ENCODE data around the gene AMER2. TPM values are rescaled to one million over a fixed set of nuclear protein-coding genes. Genes with fewer than 3 reads are reported as not detected.

The AMER2 gene
- total RNA-seq, 1 donor from 2014 or later = not detected

DNA sequence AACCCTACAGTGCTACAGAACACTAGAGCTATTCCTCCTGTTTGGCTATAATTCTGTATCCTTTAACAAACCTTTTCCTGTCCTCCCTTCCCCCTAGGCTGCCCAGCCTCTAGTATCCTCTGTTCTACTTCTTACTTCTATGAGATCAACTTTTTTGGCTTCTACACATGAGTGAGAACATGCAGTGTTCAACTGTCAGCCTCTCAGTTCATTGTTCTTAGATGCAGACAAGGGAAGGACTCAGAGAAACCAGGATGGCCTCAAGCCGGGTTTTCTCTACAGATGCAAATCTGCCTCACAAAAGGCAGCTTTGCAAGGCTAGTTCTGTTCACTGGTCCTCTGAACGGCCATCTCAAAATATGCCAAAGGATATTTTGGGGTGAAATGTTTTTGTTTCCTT is 18.4 kb downstream of the AMER2 start:
- no peak for DNase-seq (ENCODE audit: low read depth)

DNA sequence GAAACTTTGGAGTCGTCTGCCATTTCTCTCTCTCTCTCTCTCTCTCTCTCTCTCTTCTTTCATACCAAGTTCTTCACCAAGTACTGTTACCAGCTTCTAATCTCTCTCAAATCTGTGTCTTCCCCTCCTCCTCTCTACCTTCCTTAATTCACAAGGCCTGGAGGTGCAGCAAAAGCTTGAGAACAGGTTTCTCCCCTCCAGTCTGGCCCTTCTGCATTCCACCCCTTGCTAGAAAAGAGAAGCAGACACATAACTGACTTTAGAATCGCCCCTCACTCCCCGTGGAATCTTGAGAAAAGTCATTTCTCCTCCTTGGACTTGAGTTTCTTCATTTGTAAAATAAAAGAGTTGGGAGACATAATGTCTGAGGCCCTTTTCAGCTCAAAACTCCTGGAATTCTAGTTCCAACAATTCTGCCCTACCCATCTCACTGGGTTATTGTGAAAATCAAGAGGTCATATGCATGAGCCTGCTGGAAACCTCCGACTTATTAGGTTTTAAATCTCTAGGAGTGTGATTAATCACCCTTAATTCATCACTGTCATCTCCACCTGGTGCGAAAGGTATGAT is 20.4 kb downstream of the AMER2 start:
- DNase-seq (ENCODE audit: low read depth) = no peak

DNA sequence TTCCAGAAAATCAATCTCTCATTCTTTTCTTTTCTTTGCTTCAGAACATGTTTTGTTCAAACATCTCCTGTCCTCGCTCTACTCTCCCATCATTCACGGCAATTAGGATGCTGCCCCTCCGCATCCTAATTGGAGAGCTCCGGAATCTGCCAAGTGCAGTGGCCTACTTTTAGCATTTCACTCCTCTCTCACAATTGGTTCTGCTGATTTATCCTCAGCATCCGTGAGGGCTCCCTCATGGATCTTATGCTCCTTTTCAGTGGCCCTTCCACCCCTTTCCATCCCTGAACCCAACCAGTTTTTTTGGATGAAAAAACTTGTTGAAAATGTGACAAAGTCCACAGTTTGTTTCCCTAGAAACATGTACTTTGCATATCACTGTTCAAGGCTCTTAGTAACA is 22.4 kb downstream of the AMER2 start:
- no peak for DNase-seq (ENCODE audit: low read depth)

DNA sequence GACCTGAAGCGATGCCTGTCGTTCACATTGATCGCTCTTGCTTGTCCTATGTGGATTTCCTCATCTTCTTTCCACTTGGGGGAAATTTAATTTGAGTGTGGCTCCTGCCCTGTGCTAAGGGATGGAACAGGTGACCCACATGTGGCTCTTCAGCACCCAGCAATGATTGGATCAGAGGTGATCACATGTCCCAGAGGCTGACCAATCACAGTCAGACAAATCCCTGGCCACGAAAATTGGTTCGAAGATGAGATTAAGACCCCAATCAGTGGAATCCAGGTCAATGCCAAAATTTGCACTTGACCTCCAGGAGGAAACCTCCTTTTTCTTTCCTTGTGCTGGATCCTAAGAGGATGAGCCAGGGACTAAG is 23.7 kb downstream of the AMER2 start:
- DNase-seq (ENCODE audit: low read depth) = no peak

DNA sequence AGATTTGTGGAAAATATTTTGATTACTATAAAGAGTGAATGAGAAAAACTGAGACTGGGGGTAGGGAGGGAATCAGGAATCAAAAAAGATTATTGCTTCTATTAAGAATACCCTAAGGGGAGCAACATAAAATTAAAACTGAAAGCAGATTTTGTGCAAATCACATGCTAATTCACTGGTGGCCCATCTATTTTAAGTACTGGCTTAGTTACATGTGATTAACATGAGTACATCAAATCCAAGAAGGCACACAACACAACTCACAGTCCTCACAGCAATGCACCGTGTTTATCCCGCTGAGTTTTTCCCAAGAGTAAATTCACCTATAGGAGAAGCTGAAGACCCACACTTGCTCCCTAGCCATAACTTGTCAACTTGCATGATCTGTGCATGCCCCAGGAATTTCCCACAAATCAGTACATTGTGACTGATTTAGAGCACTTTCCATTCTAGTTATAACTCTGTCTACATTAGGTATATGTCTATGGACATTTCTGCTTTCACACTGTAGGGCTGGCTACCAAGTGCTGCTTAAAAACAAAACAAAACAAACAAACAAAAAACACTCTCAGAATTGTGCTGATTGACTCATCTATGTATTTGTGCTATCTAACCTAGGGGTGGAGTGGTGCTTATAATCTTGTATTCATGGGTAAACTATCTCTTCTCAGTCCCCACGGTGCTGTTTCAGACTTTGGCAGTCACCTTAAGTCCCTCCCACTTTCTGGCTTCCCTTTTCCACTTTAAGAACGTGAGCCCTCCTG is 24.3 kb downstream of the AMER2 start:
- DNase-seq (ENCODE audit: low read depth) = no peak

DNA sequence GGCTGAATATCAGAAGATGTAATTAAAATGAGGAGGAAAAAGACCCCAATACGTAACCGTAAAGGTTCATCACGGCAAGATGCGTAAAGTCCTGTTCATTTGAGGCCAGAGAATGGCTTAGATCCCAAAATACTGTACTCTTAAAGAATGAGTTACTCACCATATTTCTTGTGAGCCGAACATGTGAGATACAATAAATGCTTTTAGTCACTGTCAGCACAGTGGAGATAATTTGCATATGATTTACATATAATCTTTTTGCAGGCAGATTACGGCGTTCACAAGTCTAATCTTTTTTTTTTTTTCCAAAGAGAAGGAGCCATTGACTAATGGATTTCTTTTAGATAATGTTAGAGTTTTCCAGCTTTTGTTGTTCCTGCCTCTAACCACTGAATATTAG is 28.4 kb downstream of the AMER2 start:
- no peak for DNase-seq (ENCODE audit: low read depth)

DNA sequence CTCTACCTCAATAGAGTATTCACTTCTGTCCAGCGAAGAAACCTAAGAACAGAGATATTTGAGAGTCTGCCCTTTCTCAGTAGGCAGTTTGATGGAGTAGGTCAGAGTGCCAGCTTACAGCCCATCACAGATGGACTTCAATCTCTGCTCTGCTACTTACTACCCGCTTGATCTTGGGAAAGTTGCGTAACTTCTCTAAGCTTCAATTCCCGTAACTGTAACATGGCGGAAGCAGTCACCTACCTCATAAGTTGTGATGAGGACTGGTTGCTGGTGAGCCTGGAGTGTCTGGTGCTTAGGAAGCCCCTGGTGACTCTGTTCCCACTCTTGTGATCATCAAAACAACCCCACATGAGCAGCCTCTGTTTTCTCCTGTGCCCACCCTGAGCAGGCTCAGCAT is 31.0 kb downstream of the AMER2 start:
- DNase-seq (ENCODE audit: low read depth) = no peak

DNA sequence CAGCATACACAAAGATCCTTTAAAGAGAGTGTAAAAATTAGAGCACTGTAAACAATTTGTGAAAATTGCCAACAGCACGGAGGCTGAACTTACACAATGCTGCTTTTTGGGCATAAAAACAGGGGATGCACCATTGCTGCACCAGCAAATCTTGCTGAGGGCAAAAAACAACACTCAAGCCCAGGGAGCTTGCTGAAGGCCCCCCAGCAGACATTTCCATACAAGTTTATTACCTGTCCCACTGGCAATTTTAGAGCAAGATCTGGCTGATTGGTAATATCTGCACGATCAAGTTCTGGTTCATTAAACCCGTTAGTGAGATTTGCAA is 34.3 kb downstream of the AMER2 start:
- DNase-seq (ENCODE audit: low read depth) = no peak

DNA sequence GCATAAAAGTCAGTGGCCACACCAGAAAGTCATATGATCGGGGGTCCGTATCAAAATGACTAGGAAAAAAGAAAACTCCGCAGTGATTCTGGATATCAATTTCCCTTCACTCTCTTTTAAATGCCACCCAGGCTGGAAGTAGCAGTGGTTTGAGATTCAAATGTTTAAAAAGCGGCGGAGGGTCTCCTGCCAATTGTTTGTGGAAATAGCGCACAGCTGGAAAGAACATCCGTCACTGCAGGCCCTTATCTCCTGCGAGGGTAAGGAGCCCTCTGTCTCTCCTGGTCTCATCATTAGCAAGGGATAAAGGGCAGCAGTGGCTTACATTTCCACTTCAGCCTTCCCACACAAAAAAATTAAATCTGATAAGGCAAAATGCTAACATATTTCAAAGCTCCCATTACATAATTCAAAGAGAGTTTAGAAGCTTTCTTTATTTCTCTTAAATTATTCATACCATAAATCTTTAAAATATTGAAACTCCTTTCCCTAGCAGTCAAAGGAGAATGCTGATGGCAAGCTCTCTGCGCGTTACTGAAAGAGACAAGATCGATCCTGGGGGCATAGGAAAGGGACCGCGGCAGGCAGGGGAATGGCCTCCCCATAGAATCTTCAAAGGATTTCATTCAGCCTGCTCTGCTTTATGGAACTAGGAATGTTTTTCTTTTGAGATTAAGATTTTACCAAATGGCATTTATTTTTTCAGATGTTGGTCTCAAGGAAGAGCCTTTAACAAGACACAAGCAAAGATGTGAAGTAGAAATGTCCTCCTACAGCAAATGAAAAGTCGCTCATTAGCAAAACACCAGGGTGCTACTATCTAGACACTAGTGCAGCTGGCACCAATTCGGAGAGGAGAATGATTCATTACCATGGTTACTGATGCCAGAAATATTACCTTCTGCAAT is 35.0 kb downstream of the AMER2 start:
- no peak for DNase-seq (ENCODE audit: low read depth)

DNA sequence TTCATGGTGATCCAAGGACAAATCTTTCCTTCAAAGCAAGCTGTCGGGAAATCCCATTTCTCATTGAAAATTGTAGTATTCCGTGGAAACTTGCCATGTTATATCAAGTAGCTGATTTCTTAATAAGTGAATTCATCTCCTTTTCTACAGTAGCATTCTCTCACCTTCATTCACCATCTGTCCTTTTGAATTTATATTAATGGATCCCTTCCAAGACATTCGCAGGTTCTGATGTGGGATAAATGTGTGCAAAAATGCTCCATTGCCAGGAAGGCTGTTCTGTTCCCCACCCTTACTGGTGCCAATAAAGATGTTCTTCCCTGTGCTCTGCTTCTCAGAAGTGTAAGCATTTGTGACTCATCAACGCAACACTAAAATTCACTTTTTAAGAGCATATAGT is 36.2 kb downstream of the AMER2 start:
- no peak for DNase-seq (ENCODE audit: low read depth)

DNA sequence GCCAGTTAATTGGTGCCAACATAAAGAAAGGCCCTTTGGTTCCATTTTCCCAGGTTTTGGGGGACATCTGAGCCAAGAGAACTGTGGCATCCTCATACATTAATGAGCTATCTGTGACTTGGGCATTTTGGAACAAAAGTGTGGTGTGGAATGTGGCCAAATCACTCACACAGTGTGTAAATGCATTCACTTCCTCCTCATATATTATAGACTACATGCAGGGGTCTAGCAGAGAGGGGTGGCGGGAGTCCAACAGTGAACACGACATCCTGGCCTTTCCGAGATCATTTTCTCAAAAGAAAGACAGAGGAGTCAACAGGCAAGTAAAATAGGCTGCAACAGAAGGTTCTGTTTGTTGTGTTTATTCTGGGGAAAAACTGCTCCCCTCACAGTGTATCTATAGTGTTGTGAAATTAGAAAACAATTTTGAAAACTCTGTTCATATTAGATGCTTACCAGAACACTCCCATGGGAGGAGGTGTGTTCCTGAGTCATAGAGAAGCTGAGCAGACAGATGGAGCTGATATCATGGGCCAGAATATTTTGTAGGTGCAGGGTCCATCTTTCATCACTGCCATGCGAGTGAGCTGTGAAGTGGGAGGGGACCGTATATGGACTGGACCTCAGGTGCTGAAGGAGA is 39.2 kb downstream of the AMER2 start:
- DNase-seq (ENCODE audit: low read depth) = no peak

DNA sequence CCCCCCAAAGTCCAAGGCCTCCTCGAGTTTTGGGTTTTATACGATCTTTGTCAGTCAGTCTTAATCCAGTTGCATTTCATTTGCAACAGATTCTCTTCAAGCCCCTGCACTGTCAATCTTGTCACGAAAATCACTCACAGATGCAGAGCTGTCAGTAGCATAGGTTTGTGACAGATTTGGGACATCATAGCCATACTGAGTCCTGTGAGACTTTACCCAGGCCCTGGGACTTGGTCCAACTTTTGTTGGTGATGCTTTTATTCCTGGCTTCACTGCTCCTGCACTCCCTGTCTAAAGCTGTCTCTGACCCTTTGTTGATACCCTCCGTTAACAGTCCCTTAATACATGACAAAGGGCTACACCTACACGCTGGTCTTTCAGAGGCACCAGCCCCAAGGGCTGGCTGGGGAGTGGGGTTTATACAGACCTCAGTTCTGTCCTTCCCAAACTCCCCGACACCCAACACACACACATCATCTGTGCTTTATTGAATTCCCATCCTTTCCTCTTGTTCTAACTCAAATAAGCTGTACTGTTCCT is 40.1 kb downstream of the AMER2 start:
- DNase-seq (ENCODE audit: low read depth) = no peak

DNA sequence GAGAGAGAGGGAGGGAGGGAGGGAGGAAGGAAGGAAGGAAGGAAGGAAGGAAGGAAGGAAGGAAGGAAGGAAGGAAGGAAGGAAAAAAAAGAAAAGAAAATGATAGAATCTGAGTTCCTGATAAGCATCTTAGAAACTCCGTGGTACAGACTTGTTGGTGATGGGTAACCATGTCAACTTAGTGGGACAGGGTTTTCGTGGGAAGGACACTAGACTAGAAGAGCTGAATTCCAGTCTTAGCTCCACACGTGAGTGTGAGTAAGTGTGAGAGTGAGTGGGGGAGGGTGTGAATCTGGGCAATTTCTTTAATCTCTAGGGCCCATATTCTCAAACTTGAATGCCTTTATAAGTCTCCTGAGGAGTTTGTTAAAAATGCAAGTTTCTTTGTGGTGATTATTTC is 41.1 kb downstream of the AMER2 start:
- no peak for DNase-seq (ENCODE audit: low read depth)

DNA sequence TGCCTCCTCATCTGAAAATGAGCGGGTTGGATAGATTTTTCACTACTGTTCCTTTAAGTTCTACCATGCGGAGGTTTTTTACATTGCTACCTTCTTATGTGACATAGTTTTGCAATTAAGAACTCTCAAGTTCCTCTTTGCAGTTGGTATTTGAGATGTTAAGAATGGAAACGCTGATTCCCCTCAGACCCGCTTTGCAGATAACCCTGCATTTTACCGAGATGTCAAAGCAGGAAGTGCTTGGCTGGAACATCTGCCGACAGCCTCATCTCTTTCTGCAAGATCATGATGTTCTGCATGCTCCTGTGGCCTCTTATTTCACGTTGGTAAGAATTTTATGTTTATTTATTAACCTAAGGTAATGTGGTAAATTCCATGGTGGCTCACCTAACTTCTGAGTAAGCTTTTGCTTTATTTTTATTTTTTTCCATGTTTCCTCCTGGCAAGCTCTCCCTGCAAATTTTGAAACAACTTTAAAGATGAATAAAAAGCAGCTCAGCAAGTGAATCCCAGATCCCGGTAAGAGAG is 53.6 kb downstream of the AMER2 start:
- no peak for DNase-seq (ENCODE audit: low read depth)

DNA sequence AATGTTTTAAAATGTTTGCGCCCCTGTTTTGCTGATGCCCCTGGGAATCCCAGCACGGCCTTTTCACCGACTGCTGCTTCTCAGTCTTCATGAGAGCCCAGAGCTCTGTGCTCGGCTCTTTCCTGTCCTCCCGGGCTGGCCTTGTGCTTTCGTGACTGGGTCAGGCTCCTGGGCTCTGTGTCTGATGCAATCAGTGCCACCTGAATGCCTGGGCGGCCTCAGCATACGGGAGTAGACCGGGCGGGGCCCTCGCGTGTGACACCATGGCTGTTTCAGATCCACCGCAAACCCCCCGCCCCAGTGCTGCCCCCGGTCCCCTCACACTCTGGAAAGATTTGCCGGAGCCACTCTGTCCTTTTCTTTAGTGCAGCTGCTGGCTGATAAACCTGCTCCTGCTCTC is 54.8 kb downstream of the AMER2 start:
- no peak for DNase-seq (ENCODE audit: low read depth)

DNA sequence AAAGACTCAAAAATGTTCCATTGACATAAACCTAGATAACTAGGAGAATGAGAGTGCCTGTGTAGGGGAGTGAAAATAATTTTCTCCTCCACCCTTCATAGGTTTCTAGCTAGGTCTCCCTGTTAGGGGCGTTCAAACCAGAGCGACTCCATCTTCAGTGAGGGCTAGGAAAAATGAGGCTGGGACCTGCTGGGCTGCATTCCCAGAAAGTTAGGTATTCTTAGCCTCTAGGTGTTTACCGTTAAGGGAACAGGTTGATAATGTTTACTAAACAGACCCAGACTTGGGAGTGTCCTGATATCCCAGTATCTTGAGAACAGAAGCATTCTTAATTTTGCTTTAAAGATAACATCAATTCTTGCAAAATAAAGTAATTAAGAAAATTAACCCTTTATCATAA is 56.0 kb downstream of the AMER2 start:
- no peak for DNase-seq (ENCODE audit: low read depth)

DNA sequence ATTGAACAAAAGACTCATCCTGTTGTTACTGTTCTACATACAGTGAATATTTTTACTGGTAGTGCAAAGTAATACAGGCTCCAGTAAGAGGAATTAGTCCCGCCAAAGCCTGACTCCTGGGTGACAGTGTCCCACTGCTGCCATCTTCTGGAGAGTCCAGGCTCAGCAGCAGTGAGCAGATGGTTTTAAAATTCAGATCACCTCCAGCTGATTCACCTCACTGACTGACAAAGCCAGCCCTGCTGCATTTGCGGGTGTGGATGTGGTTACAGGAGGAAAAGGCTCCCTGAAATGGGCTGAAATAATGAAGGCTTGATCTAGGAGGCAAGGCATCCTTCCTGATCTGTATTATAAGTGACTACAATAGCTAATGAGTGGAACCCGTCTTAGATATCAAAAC is 57.9 kb downstream of the AMER2 start:
- peak; percentile 82 for DNase-seq (ENCODE audit: low read depth)

DNA sequence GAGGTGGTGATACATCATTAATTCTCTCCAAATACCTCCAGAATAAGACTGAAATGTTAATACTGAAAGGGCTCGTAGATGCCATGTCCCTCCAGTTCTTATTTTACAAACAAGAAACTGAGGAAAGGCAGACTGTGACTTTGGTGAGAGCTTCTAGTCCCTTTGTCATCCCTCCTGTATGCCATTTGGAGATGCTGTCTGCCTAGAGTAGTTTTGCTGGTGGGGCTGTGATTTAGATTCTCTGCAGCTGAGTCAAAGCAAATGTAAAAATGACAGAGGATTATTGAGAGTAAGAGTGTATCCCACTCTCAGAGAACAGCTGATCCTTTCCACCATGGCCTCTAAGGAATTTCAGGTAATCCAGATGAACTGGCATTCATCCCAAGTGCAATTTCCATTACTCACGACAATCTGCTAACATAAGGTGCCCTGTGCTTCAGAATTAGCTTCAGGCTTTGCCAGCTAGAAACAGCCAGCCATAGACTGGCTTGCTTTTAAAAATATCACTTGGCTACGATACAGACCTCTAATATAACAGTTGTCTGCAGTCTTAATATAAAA is 59.3 kb downstream of the AMER2 start:
- DNase-seq (ENCODE audit: low read depth) = peak; percentile 24

All from myocyte (in vitro differentiated cells).